ENCODE measurements around the gene ASTL. TPM values are rescaled to one million over a fixed set of nuclear protein-coding genes. Genes with fewer than 3 reads are reported as not detected.

The ASTL gene
- total and polyA plus RNA-seq, 2 experiments from 2014 or later, result not detected

DNA sequence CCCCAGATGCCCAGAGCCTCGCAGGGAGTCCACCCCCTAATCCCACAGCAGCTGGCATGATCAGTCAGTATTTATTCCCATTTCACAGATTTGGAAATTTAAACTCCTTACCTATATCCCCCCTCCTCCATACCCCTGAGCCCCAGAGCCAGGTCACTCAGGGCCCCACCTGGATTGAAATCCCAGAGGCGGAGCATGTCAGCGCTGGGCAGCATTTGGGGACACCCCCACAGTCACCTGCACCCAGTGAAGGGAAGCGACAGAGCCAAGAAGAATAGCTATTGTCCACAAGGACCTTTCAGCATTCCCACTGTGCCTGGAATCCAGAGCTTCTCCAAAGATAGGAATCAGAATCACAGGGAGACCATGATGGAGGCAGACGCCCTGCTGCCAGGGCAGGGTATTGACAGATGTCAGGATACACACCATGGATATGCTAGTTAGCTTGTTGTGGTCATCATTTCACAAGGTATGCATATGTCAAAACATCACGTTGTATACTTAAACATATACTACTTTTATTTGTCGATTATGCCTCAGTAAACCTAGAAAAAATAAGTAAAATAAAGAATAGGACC is 968 bp upstream of the ASTL start:
- DNase-seq (ENCODE audit: low read depth in 1 of 2, low spot score in 1 of 2), result no peak
- no peak for TF ChIP-seq CTCF (IDR thresholded peaks at IDR 0.05; ENCODE audit: low read depth, low read length)
- Histone ChIP-seq H3K27me3 (peaks cover 24% of the 10 kb centered on the region), H3K9me3 (ENCODE audit: low read depth) (no peaks in the 10 kb centered on the region), H3K27ac (no peak overlapping the region), H3K4me3 (no peak overlapping the region), H3K36me3 (no peaks in the 10 kb centered on the region), H3K4me1 (ENCODE audit: low read depth) (no peaks in the 10 kb centered on the region)

DNA sequence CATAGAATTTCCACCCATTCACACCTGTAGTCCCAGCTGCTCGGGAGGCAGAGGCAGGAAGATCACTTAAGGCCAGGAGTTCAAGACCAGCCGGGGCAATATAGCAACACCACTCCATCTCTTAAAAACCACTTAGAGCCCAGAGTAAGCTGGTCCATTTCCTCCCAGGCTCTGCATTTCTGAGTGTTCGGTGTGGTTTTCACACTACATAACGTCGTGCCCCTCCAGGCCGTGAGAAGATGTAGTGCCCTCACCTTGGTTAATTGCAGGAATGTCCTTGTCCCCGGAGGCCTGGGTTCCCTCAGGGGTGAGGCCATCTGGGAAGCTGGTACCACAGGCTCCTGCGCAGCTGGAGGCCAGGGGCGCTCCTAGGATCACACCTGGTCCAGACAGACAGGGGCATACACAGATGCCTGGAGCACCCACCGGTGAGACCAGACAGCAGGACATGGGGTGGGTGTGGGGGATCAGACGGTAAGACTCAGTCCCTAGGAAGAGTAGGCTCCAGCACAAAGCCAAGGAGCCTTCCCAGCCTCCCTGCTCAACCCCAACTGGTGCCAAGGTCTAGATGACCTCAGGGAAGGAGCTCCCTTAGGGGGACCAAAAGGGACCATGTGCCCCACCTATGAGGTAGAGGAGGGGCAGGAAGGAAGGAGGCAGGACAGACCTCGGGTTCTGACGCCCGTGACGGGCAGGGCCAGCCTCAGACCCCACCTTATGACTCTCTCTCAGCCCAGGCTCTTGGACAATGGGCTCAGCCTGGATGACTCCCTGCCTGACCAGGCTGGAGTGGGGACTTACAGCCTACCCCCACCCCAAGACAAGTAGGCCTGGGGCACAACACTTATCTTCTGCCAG is 752 bp downstream of the ASTL start:
- H3K27ac ChIP-seq, result no peak overlapping the region
- peaks cover 13% of the 10 kb centered on the region for H3K27me3 ChIP-seq
- no peaks in the 10 kb centered on the region for H3K4me1 ChIP-seq (ENCODE audit: low read depth)
- H3K36me3 ChIP-seq, result no peaks in the 10 kb centered on the region
- H3K4me3 ChIP-seq, result no peak overlapping the region
- no peak for DNase-seq (ENCODE audit: low read depth in 1 of 2, low spot score in 1 of 2)
- H3K9me3 ChIP-seq (ENCODE audit: low read depth), result no peaks in the 10 kb centered on the region
- no peak for TF ChIP-seq CTCF (IDR thresholded peaks at IDR 0.05; ENCODE audit: low read depth, low read length)

- Histone ChIP-seq H3K36me3 (no peaks in the 10 kb centered on the region), H3K27ac (no peak overlapping the region), H3K9me3 (ENCODE audit: low read depth) (no peaks in the 10 kb centered on the region), H3K4me1 (ENCODE audit: low read depth) (no peaks in the 10 kb centered on the region), H3K27me3 (peaks cover 13% of the 10 kb centered on the region), H3K4me3 (no peak overlapping the region)
- DNase-seq (ENCODE audit: low read depth in 1 of 2, low spot score in 1 of 2), result no peak
- TF ChIP-seq CTCF (IDR thresholded peaks at IDR 0.05; ENCODE audit: low read depth, low read length), result no peak
Observed at GRCh38 chr2:96136129-96136720, 2.1 kb downstream of the ASTL start.

DNA sequence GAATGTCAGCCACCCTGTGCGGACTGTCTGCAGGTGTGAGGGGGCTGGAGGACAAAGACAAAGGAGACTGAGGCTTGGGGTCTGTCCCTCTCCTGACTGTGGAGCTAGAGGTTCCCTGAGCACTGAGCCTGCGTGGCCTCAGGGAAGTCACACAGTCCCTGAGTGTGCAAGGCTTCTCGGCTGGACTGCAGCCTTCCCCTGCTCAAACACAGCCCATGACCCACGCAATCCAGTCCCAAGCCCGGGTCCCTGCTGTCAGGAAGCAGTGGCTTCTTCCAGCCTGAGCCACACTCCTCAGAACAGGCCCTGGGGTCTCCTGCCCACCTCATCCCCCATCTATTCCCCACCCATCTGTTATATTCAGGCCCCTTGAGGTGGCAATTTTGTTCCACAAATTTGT is 2.7 kb downstream of the ASTL start:
- no peaks in the 10 kb centered on the region for H3K36me3 ChIP-seq
- no peak overlapping the region for H3K4me3 ChIP-seq
- no peak overlapping the region for H3K27ac ChIP-seq
- peaks cover 19% of the 10 kb centered on the region for H3K27me3 ChIP-seq
- TF ChIP-seq CTCF (IDR thresholded peaks at IDR 0.05; ENCODE audit: low read depth, low read length), result no peak
- no peaks in the 10 kb centered on the region for H3K4me1 ChIP-seq (ENCODE audit: low read depth)
- H3K9me3 ChIP-seq (ENCODE audit: low read depth), result no peaks in the 10 kb centered on the region
- no peak for DNase-seq (ENCODE audit: low read depth in 1 of 2, low spot score in 1 of 2)

GRCh38 chr2:96135171-96135570 is 3.1 kb downstream of the ASTL start:
- H3K4me3 ChIP-seq, result no peak overlapping the region
- TF ChIP-seq CTCF (IDR thresholded peaks at IDR 0.05; ENCODE audit: low read depth, low read length), result no peak
- DNase-seq (ENCODE audit: low read depth in 1 of 2, low spot score in 1 of 2), result no peak
- H3K4me1 ChIP-seq (ENCODE audit: low read depth), result no peaks in the 10 kb centered on the region
- no peak overlapping the region for H3K27ac ChIP-seq
- H3K9me3 ChIP-seq (ENCODE audit: low read depth), result no peaks in the 10 kb centered on the region
- peaks cover 21% of the 10 kb centered on the region for H3K27me3 ChIP-seq
- no peaks in the 10 kb centered on the region for H3K36me3 ChIP-seq
